DMS153 treated with DMSO at 0.1 percent for 48 hours (cell line): ENCODE measurements around the gene TRAF3IP3.

ENCODE experiments used
- DNase-seq: peaks from one replicate; lab custom pipeline; 2025; ENCODE audit not compliant: unreplicated experiment; lab: John Stamatoyannopoulos, UW

Gene TRAF3IP3, protein sequence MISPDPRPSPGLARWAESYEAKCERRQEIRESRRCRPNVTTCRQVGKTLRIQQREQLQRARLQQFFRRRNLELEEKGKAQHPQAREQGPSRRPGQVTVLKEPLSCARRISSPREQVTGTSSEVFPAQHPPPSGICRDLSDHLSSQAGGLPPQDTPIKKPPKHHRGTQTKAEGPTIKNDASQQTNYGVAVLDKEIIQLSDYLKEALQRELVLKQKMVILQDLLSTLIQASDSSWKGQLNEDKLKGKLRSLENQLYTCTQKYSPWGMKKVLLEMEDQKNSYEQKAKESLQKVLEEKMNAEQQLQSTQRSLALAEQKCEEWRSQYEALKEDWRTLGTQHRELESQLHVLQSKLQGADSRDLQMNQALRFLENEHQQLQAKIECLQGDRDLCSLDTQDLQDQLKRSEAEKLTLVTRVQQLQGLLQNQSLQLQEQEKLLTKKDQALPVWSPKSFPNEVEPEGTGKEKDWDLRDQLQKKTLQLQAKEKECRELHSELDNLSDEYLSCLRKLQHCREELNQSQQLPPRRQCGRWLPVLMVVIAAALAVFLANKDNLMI

DNA sequence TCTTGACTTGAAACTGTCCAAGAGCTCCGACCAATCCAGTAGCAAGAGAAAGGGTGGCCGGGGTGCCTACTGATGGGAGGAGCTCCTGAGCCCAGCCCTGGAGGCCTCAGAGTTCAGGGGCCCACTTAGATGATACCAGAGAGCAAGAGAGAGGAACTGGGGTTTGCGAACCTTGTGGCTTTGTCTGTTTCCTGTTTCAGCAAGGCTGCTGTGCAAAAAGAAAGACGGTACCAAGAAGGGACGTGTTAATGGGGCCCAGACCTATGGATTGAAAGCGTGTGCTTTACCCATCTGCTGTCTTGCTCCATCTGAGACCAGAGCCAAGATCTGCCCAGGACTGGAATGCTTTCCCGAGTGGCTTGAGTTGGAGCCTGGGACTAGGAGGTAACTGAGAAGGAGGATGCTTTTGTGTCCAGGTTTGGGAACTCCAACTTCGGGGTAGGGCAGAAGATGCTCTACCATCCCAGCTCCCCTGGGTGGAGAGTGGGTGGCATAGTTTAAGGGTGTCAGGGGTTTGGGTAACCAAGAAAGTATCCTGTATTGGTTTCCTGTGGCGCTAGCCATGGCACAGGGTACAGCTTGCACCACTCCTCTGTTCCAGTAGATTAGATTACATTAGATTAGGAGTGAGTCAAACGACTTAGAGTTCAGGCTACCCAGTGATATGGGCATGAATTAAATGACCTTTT lies at the start of gene TRAF3IP3:
Gene TRAF3IP3 (plus strand): TSS at position 128 of the 689 bp plus-strand sequence. CDS start 3,987 bp downstream, outside the sequence.
- DNase-seq: no peak

DNA sequence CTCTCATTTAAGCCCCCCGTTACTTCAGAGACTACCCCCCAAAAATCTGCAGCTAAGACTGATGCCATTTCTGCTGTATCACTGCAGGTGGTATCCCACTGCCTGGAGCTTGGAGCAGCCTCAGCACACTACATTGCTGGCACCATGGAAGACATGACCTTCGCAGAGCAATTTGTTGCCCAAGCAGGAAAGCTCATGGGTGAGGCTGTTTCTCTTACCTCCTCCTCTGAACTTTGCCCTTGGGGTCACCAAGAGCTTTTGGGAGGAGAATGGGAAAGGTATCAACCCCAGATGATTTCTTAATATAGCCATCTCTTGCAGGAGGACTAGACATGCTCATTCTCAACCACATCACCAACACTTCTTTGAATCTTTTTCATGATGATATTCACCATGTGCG lies 49.2 kb upstream of the TRAF3IP3 start:
- DNase-seq: no peak

DNA sequence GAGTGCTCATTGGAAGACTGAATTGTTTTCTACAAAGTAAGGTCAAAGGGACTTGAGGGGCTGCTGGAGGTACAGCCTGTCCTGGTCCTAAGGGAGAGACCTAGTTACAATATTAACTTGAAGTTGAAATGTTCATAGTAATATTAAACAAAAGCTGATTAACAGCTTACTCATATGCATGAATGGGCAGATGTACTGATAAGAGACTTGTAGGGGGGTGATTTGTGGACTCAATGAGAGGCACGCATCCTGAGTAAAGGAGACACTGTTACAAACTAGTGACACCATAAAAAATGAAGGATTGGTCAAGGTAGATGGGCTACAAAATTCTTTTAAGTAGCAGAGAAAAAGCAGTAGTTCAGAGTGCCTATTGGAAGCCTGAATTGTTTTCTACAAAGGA lies 48.5 kb upstream of the TRAF3IP3 start:
- no peak for DNase-seq

DNA sequence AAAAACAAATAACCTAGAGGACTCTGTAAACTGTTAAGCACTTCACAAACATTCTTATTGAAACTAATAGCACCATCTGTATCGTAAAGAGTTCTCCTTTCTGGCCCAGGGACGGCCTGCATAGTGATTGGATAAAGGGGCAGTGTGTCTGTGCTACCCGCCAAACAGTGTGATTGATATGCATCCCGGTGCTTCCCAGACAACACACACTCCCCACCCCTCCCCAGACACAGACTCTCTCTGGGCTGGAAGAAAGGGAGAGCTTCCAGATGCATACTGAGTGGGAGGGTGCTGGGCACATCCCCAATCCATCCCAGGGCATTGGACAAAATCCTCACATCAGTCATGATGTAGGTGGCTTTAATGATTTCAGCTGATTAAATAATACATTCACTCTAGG lies 47.6 kb upstream of the TRAF3IP3 start:
- DNase-seq: no peak

DNA sequence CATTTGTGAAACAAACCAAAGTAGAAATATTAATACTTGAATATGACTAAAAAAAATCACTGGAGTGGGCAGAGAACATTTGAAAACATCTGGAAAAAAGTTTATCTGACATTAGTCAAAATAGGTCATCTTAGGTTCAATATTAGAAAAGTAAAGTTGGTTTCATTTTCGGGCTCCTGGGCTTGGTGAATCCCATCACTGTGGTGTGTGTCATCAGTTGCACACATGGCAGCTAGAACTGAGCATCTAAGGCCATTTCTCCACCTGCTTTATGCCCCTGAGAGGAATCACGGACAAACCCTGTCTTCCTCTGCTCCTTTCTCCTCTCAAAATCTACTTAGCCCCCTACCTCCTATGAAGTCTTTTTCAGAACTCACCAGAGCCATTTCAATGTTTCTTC lies 45.8 kb upstream of the TRAF3IP3 start:
- DNase-seq: no peak

DNA sequence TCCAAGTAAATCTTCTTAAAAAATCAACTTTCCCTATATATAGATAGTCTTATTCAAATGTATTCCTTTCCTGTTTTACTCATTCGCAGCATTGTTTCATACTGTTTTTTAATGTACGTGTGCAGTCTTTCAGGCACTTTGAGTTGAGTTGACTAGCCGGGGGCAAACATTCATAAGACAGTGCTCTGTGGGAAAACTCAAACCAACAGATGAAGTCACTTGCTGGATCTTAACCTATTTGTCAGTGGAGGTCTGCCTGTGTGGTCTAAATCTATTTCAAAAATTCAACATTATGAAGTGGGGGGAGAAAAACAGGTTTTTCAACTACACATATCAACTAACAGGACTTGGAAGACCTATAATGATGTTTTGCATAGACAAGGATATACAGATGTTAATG lies 45.0 kb upstream of the TRAF3IP3 start:
- DNase-seq: no peak

DNA sequence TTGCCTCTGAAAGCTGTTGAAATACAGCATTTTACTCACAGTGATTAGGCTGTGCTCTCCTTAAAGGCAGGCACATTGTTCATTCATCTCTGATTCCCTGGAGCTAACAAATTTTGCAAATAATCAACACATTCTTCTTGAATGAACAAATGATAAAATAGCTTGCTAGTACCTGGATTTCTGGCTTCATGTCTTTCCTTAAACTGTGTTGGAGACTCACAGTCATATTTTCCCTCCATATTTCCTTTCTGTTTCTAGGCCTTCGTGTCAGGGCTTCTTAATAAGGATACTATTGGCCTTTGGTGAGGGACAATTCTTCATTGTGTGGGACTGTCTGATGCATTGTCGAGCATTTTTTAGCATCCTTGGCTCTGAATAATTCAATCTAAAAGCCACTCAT lies 41.5 kb upstream of the TRAF3IP3 start:
- DNase-seq: no peak

DNA sequence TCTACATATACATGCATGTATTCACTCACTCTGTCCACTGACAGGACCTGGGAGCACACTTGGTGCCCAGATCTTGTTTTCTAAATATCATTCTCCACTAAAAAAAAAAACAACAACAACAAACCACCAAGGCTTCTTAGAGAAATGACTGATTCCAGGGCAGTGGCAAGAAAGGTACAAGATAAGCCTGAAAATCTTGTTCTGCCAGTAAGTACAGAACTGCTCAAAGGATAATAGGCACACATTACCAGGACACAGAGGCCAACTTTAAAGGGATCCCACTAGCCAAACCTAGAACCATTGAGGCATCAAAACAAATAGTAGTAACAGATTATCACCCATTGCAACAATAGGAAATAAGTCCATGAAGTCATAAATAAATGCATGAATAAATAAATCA lies 40.5 kb upstream of the TRAF3IP3 start:
- DNase-seq: no peak

DNA sequence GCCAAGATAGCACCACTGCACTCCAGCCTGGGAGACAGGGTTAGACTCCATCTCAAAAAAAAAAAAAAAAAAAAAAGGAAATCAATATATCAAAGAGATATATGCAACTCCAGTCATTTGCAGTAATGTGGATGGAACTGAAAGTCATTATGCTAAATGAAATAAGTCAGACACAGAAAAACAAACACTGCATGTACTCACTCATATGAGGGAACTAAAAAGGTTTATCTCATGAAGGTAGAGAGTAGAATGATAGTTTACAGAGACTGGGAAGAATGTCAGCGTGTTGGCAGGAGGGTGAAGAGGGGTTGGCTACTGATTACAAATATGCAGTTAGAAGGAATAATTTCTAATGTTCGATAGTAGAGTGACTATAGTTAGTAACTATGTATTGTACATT lies 38.0 kb upstream of the TRAF3IP3 start:
- DNase-seq: no peak

DNA sequence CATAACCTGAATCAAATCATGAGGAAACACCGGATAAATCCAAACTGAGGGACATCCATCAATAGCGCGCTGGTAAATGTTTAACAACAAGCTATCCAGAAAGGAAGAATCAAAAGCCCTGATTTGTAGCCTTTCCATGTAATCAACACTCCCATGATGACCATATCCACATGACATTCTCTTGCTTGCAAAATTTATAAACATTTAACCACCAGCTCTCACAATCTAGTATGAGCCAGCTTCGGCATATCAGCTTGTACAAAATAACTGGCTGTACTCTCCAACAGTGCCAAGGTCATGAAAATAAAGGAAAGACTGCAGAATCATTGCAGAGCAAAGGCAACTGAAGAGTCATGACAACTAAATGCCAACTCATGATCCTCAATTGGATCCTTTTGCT lies 35.5 kb upstream of the TRAF3IP3 start:
- no peak for DNase-seq

DNA sequence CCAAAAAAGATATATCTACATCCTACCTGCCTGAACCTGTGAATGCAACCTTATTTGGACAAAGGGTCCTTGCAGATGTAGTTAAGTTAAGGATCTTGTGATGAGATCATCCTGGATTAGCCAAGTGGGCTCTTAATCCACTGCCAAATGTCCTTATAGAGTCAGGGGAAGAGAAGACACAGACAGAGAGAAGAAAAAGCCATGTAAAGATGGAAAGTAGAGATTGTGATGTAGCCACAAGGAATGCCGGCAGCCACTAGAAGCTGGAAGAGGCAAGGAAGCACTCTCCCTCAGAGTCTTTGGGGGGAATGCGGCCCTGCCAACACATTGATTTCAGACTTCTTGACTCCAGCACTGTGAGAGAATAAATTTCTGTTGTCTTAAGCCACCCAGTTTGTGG lies 35.0 kb upstream of the TRAF3IP3 start:
- no peak for DNase-seq

DNA sequence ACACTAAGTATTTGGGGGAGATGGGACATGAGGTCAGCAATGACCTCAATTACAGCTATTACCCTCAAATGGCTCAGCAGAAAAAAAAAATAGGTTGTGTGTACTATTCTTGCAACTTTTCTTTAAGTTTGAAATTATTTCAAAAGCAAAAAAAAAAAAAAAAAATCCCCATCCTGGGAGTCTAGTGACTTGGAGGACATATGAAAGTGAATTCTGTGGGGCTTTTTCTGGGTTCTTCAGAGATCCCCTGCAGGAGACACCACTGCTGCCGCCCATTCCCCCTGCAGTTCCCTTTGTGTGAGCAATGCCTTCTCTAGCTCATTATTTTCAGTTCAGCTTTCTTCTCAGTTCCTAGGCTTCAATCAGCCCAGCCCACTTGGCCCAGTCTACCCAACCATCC lies 34.5 kb upstream of the TRAF3IP3 start:
- no peak for DNase-seq

DNA sequence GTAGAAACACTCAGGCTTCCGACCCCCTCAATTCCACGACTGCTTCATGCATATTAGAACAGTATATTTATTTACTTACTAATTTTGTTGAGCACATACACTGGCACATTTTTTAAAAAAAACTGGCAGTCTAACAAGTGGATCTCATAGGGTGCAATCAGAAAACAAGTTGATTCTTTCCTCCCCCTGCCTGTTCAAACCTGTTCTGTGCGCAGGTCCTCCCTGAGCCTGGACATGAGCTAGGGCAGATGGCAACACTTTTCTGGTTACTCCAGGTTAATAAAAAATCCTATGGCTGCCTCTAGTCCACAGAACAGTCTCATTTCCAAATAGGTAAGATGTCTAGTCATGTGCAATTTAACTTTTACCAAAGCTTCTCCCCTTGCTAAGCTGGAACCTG lies 32.6 kb upstream of the TRAF3IP3 start:
- DNase-seq: no peak

DNA sequence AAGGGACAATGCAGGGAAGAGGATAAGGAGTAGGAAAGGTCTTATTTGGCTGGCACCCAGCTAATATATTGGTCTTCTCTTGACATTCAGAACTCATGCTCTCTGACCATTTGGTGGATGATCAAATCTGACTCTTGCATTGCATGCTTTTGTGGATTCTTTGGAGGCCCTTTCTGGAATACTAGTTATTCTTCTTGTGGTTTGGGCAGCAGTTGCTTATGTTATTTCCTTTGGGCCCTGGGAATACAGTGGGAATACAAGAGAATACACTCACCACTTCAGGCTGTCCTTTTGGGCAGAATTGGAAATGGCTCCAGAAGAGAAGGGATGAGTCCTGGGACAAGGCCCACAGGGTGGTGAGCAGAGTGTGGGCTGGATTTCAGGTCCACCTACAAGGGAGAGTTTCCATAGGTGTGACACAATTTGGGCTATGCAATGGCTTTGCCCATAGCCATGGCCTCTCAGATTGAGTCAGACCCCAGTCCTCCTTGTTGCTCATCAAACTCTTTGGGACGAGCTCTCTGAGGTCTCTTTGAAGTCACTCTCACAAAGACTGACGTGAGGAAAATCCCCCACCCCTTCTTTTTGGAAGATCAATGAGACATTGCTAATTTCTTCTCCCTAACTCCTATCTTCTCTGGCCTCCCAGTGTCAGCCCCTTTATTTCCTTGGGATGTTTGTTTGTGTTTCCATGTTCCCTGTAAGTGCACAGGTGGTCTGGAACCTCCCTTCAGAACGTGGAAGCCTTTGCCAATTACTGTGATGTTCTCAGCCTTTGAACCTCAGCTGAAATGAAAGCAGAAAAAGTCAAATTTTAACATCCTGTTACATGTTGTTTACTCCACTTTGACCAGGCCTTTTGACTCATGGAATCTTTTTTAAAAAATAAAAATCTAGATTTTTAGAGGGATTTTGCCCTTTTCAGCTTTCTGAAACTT lies 31.8 kb upstream of the TRAF3IP3 start:
- no peak for DNase-seq

DNA sequence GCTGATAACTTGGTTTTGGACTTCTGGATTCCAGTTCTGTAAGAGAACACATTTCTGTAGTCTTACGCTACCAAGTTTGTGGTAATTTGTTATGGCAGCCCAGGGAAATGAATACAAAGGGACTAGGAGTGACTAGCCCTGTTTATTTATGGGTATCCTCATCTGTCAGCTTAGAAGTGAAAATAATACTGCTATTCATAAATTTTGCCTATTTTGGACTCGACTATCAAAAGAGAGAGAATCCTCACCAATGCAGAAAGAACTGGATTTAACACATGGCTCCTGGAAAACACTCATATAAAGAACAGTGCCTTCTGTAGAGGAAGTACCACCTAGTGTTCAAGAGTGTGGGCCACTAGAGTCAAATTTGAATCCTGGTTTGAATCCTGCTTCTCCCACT lies 28.6 kb upstream of the TRAF3IP3 start:
- DNase-seq: no peak

DNA sequence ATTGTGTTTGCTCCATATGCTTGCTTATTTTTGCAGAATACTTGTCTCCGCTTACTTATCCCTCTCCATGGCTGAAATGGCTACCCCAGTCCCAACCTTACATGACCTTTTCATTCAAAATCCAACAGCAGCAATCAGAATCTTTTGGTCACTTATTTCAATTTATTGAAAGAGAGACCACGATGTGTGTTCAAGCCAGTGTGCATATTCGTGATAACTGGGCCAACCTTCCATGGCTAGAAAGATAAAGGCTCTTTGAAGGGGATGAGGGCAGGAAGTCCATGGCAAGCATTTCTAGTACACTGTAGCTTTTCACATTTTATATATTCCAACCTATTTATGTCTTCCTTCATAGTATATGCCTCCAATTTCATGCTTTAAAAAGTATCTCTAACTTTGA lies 28.1 kb upstream of the TRAF3IP3 start:
- DNase-seq: no peak

DNA sequence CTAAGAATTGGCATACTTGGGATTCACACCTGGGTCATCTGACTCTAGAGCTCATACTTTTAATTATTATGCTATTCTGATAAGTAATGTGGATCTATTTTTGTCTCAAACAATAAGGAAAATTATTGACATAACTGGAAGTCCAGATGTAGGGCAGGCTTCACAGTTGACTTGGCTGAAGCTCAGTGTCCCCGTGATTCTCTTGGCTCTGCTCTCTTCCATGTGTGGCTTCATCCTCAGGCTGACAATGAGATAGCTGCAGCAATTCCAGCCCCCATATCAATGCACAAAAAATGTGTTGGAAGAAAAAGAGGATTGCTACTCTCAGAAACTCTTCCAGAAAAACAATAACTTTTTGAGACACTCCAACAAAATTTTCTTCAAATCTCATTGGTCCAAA lies 27.4 kb upstream of the TRAF3IP3 start:
- DNase-seq: no peak

DNA sequence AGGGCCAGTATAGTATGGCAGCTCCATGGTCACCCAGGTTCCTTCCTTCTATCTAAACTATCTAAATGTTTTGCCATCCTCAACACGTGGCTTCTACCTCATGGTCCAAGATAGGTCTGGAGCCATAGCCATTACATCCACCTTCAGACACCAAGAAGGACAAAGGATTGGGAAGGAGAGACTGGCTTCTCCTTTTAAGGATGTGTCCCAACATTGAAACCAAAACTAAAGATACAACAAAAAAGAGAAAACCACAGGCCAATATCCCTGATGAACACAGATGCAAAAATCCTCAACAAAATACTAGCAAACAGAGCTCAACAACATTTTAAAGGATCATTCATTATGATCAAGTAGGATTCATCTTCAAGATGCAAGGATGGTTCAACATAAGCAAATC lies 26.4 kb upstream of the TRAF3IP3 start:
- no peak for DNase-seq

DNA sequence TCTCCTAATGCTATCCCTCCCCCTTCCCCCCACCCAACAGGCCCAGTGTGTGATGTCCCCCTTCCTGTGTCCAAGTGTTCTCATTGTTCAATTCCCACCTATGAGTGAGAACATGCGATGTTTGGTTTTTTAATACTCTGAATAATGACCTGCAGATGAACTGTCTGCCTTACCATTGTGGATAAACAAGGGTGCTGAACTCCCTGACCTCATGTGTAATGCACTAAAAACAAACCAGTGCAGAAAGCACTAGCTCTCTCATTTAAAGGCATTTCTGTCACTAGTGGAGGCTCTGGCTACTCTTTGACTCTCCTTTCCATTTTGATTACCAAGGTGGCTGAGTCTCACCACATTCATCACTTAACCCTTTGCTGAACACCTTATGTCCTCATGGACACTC lies 23.1 kb upstream of the TRAF3IP3 start:
- no peak for DNase-seq

DNA sequence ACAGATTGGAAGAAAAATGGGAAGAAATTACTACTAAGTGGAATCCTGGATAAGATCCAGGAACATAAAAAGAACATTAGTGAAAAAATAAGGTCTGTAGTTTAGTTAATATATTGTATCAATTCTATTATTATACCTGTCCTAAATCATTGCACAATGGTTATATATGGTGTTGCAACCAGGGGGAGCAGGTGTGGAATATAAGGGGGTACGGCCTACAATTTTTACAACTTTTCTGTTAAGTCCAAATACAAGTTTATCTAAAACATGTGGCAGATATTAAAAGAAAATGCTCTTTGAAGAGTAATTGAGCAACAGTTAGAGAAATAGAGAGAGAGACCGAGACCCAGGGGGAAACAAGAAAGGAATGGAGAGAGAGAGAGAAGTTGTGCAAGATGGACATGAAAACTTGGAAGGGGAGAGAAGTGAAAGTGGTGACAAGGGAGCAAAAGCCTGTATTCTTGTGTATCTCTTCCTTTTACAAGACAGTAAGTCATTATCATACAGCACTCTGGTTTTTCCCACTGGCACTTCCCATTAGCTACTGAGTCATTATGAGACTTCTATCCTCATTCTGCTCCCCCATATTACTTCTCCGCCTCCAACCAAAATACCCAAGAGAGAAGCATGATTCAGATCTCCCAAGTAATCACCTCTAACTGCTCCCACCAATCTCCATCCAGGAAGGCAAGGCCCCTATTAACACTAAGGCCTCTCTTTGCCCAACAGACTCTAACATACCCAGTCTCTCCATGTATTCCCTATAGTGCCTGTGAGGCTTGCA lies 22.3 kb upstream of the TRAF3IP3 start:
- no peak for DNase-seq
